Esophagus squamous epithelium (tissue), 4 donors: Measurements from ENCODE around the gene MYH14.

Experiments used
- CTCF ChIP-seq, 6 experiments: fragments of 450-650 bp in 4 of 6; fragments of 200-600 bp in 2 of 6; sonication (generic) in 2 of 6; IDR thresholded peaks; one replicate each; pipeline ENCODE4 v1.5.1; 2016 to 2019; ENCODE audit warnings: antibody characterized with exemption in 6 of 6, mild to moderate bottlenecking in 4 of 6, moderate library complexity in 4 of 6
- POLR2A ChIP-seq, 4 donors: fragments of 450-650 bp; IDR thresholded peaks; one replicate each; pipeline ENCODE4 v1.6.1; 2017; ENCODE audit warnings: antibody characterized with exemption in 4 of 4, mild to moderate bottlenecking in 4 of 4, moderate library complexity in 3 of 4

- TF ChIP-seq CTCF (IDR thresholded peaks at IDR 0.05) (no peak), POLR2A (IDR thresholded peaks at IDR 0.05) (no peak)
These were observed 137.7 kb downstream of the MYH14 start for GRCh38 chr19:50341091-50341564.
